Measurements from ENCODE around the gene PSTK.
A peak's percentile ranks its signal among the peaks of the same experiment; 100 is the strongest.

PSTK gene

GRCh38 chr10:122993797-122994336 is 13.7 kb downstream of the PSTK start:
- no peak for DNase-seq

GRCh38 chr10:122995936-122996335 is 15.7 kb downstream of the PSTK start:
- DNase-seq: no peak

GRCh38 chr10:122997864-122998263 is 17.7 kb downstream of the PSTK start:
- no peak for DNase-seq

- DNase-seq: no peak
Measured at GRCh38 chr10:122998360-122998917, 18.2 kb downstream of the PSTK start.

- no peak for DNase-seq
Measured at GRCh38 chr10:122998934-122999333, 18.7 kb downstream of the PSTK start.

GRCh38 chr10:122999347-122999746 is 19.1 kb downstream of the PSTK start:
- DNase-seq: no peak

GRCh38 chr10:123000155-123000554 is 20.0 kb downstream of the PSTK start:
- DNase-seq: no peak

- no peak for DNase-seq
Measured at GRCh38 chr10:123001370-123001769, 21.2 kb downstream of the PSTK start.

GRCh38 chr10:123004298-123004697 is 24.1 kb downstream of the PSTK start:
- DNase-seq: no peak

GRCh38 chr10:123007558-123008354 is 27.6 kb downstream of the PSTK start:
- DNase-seq: peak; percentile 59

GRCh38 chr10:123008355-123009104 is 28.3 kb downstream of the PSTK start, which contains the start of the genes ACADSB and IKZF5:
TSS of gene ACADSB (plus strand) at chr10:123009006. CDS start at chr10:123009030, 24 bp downstream.
TSS of gene IKZF5 (minus strand) at chr10:123008795. CDS start at chr10:122998625, 10,170 bp downstream.
- peak; percentile 98 for DNase-seq

- peak; percentile 17 for DNase-seq
Measured at GRCh38 chr10:123009105-123009820, 29.1 kb downstream of the PSTK start.

- no peak for DNase-seq
Measured at GRCh38 chr10:123011987-123012386, 31.8 kb downstream of the PSTK start.

GRCh38 chr10:123013456-123014419 is 33.5 kb downstream of the PSTK start:
- DNase-seq: no peak

GRCh38 chr10:123014772-123015171 is 34.6 kb downstream of the PSTK start:
- DNase-seq: no peak

- no peak for DNase-seq
Measured at GRCh38 chr10:123016228-123016627, 36.0 kb downstream of the PSTK start.

- DNase-seq: no peak
Measured at GRCh38 chr10:123017421-123018165, 37.4 kb downstream of the PSTK start.

GRCh38 chr10:123018531-123018930 is 38.3 kb downstream of the PSTK start:
- no peak for DNase-seq

GRCh38 chr10:123019264-123019663 is 39.1 kb downstream of the PSTK start:
- DNase-seq: no peak

GRCh38 chr10:123019941-123020703 is 39.9 kb downstream of the PSTK start:
- no peak for DNase-seq

All from EL (cell line).